Activated T-cell treated with anti-CD3 and anti-CD28 coated beads, Interleukin-2, amount 50 U/mL, for 4 hours (primary cell): Measurements from ENCODE around the gene SMCR8. TPM values are rescaled to one million over a fixed set of nuclear protein-coding genes. Genes with fewer than 3 reads are reported as not detected.
"Not testable (repeated sequence)": the region's sequence is repeated elsewhere in the genome, so short reads cannot be mapped to it uniquely, and the experiment has no call there.

Source experiments
- ATAC-seq, 2 donors: fragments of 200-7000 bp; cut with Tn5 transposase; one replicate each; pipeline ENCODE4 v1.10.0; 2021
- DNase-seq: peaks from one replicate; pipeline ENCODE4 v3.0.0-alpha.2; 2020
- H3K27me3 Mint-ChIP-seq: one replicate; pipeline ENCODE4 v1.8.0; 2021; ENCODE audit warnings: low read depth, mixed read lengths
- H3K36me3 Mint-ChIP-seq: one replicate; pipeline ENCODE4 v1.8.0; 2022; ENCODE audit warnings: mixed read lengths; ENCODE audit not compliant: insufficient read depth
- H3K4me1 Mint-ChIP-seq: one replicate; pipeline ENCODE4 v1.8.0; 2021; ENCODE audit warnings: low read depth, mixed read lengths
- H3K4me3 Mint-ChIP-seq: one replicate; pipeline ENCODE4 v1.8.0; 2021; ENCODE audit warnings: mild to moderate bottlenecking, moderate library complexity, mixed read lengths
- H3K9me3 Mint-ChIP-seq: one replicate; pipeline ENCODE4 v1.8.0; 2021; ENCODE audit warnings: mixed read lengths
- total RNA-seq, 3 donors: library from RNA; stranded (reverse); gene quantifications; one replicate each; pipeline ENCODE4 v1.2.1, GENCODE V29; 2021

The SMCR8 gene
- total RNA-seq, 3 donors from 2014 or later, result 20.3 to 22.3 (median 22.1) TPM

- ATAC-seq, result no peak
- Mint-ChIP-seq H3K9me3 (no peaks in the 10 kb centered on the region), H3K4me1 (peaks cover 25% of the 10 kb centered on the region), H3K4me3 (no peak overlapping the region), H3K27me3 (no peaks in the 10 kb centered on the region), H3K36me3 (peaks cover 23% of the 10 kb centered on the region)
- no peak for DNase-seq
Observed at GRCh38 chr17:18324140-18325050, 9.3 kb downstream of the SMCR8 start.

- no peaks in the 10 kb centered on the region for H3K27me3 Mint-ChIP-seq
- no peak overlapping the region for H3K4me3 Mint-ChIP-seq
- H3K9me3 Mint-ChIP-seq, result no peaks in the 10 kb centered on the region
- H3K36me3 Mint-ChIP-seq, result peaks cover 23% of the 10 kb centered on the region
- DNase-seq, result no peak
- no peak for ATAC-seq
- H3K4me1 Mint-ChIP-seq, result peaks cover 10% of the 10 kb centered on the region
Observed at GRCh38 chr17:18326039-18326438, 10.9 kb downstream of the SMCR8 start.

- Mint-ChIP-seq H3K9me3 (no peaks in the 10 kb centered on the region), H3K36me3 (peaks cover 23% of the 10 kb centered on the region), H3K4me1 (peaks cover 12% of the 10 kb centered on the region), H3K27me3 (no peaks in the 10 kb centered on the region), H3K4me3 (no peak overlapping the region)
- DNase-seq, result no peak
- ATAC-seq, result no peak
Observed at GRCh38 chr17:18326572-18326971, 11.5 kb downstream of the SMCR8 start.

- ATAC-seq, result no peak
Observed at GRCh38 chr17:18327093-18327492, 12.0 kb downstream of the SMCR8 start.

DNA sequence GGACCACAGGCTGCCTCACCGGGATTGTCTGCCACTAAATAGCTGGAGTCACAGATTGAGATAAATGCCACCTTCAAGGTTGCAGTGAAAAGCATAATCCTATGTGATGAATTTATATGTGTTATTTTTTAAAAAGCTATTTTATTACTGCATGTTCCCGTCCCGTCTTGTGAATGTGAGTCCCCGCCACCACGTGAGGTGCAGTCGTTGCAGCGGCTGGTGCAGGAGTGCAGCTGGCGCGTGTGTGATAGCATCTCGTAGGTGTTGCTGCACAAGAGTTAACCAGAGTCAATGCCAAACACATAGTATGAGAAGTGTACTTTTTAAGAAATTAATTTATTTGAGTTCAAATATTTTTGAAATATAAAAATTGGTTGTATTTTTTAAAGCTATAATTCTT lies 12.5 kb downstream of the SMCR8 start:
- H3K9me3 Mint-ChIP-seq, result no peaks in the 10 kb centered on the region
- peaks cover 20% of the 10 kb centered on the region for H3K36me3 Mint-ChIP-seq
- H3K4me3 Mint-ChIP-seq, result no peak overlapping the region
- DNase-seq (no peak), ATAC-seq (no peak)
- no peaks in the 10 kb centered on the region for H3K27me3 Mint-ChIP-seq
- H3K4me1 Mint-ChIP-seq, result peaks cover 15% of the 10 kb centered on the region

More at GRCh38 chr17:18327093-18327492, 12.0 kb downstream of the SMCR8 start:
- Mint-ChIP-seq H3K4me1 (peaks cover 15% of the 10 kb centered on the region), H3K36me3 (peaks cover 21% of the 10 kb centered on the region), H3K4me3 (no peak overlapping the region), H3K9me3 (no peaks in the 10 kb centered on the region), H3K27me3 (no peaks in the 10 kb centered on the region)
- no peak for DNase-seq

- no peak for ATAC-seq
- H3K4me1 Mint-ChIP-seq, result peaks cover 14% of the 10 kb centered on the region
- H3K4me3 Mint-ChIP-seq, result no peak overlapping the region
- DNase-seq, result no peak
- no peaks in the 10 kb centered on the region for H3K27me3 Mint-ChIP-seq
- H3K36me3 Mint-ChIP-seq, result peaks cover 16% of the 10 kb centered on the region
- no peaks in the 10 kb centered on the region for H3K9me3 Mint-ChIP-seq
Observed at GRCh38 chr17:18328643-18329204, 13.6 kb downstream of the SMCR8 start.

- no peaks in the 10 kb centered on the region for H3K9me3 Mint-ChIP-seq
- H3K36me3 Mint-ChIP-seq, result peaks cover 3% of the 10 kb centered on the region
- ATAC-seq (peak; percentile 18 to 58), DNase-seq (no peak)
- peaks cover 10% of the 10 kb centered on the region for H3K4me1 Mint-ChIP-seq
- peak overlapping the region; percentile 60 for H3K4me3 Mint-ChIP-seq
- H3K27me3 Mint-ChIP-seq, result no peaks in the 10 kb centered on the region
Observed at GRCh38 chr17:18331879-18332278, 16.8 kb downstream of the SMCR8 start.

GRCh38 chr17:18332909-18333489 lies 17.9 kb downstream of the SMCR8 start:
- Mint-ChIP-seq H3K4me1 (peaks cover 10% of the 10 kb centered on the region), H3K4me3 (no peak overlapping the region), H3K9me3 (no peaks in the 10 kb centered on the region), H3K27me3 (no peaks in the 10 kb centered on the region), H3K36me3 (peaks cover 3% of the 10 kb centered on the region)
- no peak for DNase-seq
- no peak for ATAC-seq

DNA sequence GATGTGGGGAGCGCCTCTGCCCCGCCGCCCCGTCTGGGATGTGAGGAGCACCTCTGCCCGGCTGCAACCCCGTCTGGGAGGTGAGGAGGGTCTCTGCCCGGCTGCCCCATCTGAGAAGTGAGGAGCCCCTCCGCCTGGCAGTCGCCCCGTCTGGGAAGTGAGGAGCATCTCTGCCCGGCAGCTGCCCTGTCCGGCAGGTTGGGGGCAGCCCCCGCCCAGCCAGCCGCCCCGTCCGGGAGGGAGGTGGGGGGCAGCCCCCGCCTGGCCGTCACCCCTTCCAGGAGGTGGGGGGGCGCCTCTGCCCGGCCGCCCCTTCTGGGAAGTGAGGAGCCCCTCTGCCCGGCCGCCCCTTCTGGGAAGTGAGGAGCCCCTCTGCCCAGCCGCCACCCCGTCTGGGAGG lies 23.1 kb downstream of the SMCR8 start:
- not testable (repeated sequence) for H3K27me3 Mint-ChIP-seq

DNA sequence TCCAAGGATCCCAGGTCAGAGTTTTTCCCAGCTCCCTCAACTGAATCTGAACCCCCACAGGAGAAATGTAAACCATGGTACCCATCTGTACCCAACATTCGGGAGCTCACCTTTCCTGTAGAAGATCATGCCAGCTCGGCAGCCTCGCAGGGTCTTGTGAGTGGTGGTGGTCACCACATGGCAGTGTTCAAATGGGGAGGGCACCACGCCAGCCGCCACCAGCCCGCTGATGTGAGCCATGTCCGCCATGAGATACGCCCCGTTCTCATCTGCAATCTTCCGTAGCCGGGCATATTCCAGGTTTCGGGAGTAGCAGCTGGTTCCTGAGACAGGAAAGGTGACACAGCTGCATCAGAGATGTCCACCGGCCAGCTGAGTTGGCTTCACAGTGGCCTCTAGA lies 24.8 kb downstream of the SMCR8 start:
- Mint-ChIP-seq H3K27me3 (no peaks in the 10 kb centered on the region), H3K36me3 (peaks cover 10% of the 10 kb centered on the region), H3K9me3 (no peaks in the 10 kb centered on the region), H3K4me1 (no peaks in the 10 kb centered on the region), H3K4me3 (no peak overlapping the region)
- no peak for DNase-seq
- ATAC-seq, result no peak

More for the DNA sequence above, 23.1 kb downstream of the SMCR8 start:
- H3K4me1 Mint-ChIP-seq, DNase-seq, H3K9me3 Mint-ChIP-seq, H3K4me3 Mint-ChIP-seq, ATAC-seq: not testable (repeated sequence)
- H3K36me3 Mint-ChIP-seq, result peaks cover 14% of the 10 kb centered on the region

- ATAC-seq, result no peak
- Mint-ChIP-seq H3K36me3 (peaks cover 7% of the 10 kb centered on the region), H3K27me3 (no peaks in the 10 kb centered on the region), H3K4me1 (no peaks in the 10 kb centered on the region), H3K9me3 (no peaks in the 10 kb centered on the region), H3K4me3 (no peak overlapping the region)
- no peak for DNase-seq
Observed at GRCh38 chr17:18344021-18344420, 28.9 kb downstream of the SMCR8 start.

GRCh38 chr17:18353541-18353940 lies 38.4 kb downstream of the SMCR8 start:
- no peak for ATAC-seq
- Mint-ChIP-seq H3K36me3 (peaks cover 10% of the 10 kb centered on the region), H3K27me3 (no peaks in the 10 kb centered on the region), H3K4me3 (no peak overlapping the region), H3K4me1 (no peaks in the 10 kb centered on the region), H3K9me3 (no peaks in the 10 kb centered on the region)
- DNase-seq, result no peak

- H3K4me3 Mint-ChIP-seq, result no peak overlapping the region
- peaks cover 10% of the 10 kb centered on the region for H3K36me3 Mint-ChIP-seq
Observed at GRCh38 chr17:18356624-18357023, 41.5 kb downstream of the SMCR8 start.

GRCh38 chr17:18360518-18360917 lies 45.4 kb downstream of the SMCR8 start:
- Mint-ChIP-seq H3K27me3 (no peaks in the 10 kb centered on the region), H3K9me3 (no peaks in the 10 kb centered on the region), H3K4me3 (no peak overlapping the region), H3K36me3 (peaks cover 2% of the 10 kb centered on the region), H3K4me1 (peaks cover 16% of the 10 kb centered on the region)
- ATAC-seq (no peak), DNase-seq (no peak)

More at GRCh38 chr17:18356624-18357023, 41.5 kb downstream of the SMCR8 start:
- ATAC-seq, result no peak
- no peaks in the 10 kb centered on the region for H3K27me3 Mint-ChIP-seq
- H3K4me1 Mint-ChIP-seq, result no peaks in the 10 kb centered on the region
- DNase-seq, result no peak
- H3K9me3 Mint-ChIP-seq, result no peaks in the 10 kb centered on the region
